HG03378 (cell line): Measurements from ENCODE around the gene STRIP1.
"Not testable (repeated sequence)": the region's sequence is repeated elsewhere in the genome, so short reads cannot be mapped to it uniquely, and the experiment has no call there.

Source experiments
- ATAC-seq: cut with Tn5 transposase; IDR thresholded peaks from one replicate; pipeline ENCODE4 v1.9.1; 2021; ENCODE audit warnings: mild to moderate bottlenecking, moderate library complexity; ENCODE audit not compliant: unreplicated experiment

The STRIP1 gene

DNA sequence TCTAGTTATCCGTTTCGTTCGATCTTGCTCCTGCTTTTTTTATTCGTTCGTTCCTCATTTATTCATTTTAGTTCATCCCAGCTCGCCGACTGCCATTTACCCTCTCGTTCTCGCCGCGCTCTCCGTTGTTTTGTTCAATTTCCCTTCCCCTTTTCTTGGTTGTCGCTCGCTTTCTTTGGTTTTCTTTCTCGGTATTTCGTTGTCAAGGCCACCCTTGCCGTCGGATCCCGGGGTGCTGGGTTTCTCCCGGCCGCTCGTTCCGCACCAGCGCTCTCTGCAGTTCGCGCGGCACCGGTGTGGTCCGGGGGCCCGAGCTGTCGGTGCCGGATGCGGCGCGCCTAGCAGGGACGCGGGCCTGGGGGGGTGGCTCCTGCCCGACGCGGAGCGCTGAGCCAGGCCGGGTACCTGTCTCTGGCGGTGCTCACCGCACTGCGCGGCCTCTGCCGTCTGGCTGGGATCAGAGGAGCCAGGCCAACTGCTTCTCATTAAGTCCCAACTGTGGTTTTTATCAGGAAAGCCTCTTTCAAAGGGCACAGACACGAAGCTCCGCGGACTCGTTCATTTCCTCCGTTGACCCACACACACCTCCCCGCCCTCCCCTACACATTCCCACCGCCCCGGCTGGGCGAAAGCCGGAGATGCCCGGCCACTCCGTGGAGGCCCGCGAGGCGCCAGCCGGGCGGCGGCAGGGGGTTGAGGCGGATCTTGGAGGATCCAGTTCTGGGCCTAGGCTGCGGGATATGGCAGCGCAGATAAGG, 34.4 kb downstream of the STRIP1 start:
- no peak for ATAC-seq

DNA sequence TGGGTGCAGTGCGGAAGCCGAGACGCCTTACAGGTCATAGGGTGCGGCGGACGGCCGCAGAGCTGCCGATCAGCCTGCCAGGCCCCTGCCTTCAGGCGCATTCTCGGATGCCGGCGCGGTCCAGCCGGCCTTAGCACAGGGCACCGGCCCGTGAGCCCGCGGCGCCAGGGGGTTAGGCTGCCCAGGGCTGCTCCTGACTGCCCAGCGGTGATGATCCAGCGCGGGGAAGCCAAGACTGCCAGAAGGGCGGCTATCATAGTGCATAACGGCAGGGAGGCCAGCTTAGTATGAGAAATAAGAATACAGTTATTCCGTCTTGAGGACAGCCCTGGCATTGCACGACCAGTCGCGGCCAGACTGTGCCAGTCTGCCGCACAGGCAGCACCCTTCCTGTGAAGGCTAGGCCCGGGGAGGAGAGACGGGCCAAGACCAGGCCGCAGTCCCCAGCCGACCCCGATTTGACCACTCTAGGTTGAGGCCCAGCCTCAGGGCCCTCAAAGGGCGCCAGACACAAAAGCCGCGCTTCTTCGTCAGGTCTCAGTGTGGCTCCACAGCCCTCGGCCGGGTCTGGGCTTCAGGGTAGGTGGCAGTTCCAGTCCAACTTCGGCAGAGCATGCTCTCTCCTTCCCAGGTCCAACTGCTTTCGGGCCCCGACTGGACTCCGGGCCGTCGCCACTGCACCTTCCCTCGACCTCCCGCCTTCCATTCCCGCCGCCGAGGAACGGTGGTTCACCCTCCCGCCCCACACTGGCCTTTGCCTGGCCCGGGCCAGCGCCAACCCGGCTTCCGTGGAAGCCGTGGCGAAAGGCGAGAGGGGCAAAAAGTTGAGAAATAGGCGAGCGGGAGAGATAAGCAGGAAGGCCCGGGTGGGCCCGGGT, 35.2 kb downstream of the STRIP1 start:
- ATAC-seq = no peak

DNA sequence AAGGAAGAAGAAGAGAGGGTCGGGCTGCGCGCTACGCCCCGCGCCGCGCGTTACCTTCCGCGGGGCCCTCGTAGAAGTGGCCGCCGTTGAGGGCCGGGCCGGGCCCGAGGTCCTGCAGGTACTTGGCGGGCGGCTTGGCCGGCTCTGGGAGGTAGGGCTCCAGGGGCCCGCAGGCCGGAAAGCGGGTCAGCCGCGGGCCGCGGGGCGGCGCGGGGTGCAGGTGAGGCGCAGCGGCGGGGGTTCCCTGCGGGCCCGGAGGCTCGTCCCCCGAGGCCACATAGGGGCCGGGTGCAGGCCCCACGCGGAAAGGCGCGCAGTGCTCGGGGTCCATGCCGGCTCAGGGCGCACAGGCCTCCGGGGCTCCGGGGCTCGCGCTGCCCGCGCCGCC, 35.9 kb downstream of the STRIP1 start:
- no peak for ATAC-seq

DNA sequence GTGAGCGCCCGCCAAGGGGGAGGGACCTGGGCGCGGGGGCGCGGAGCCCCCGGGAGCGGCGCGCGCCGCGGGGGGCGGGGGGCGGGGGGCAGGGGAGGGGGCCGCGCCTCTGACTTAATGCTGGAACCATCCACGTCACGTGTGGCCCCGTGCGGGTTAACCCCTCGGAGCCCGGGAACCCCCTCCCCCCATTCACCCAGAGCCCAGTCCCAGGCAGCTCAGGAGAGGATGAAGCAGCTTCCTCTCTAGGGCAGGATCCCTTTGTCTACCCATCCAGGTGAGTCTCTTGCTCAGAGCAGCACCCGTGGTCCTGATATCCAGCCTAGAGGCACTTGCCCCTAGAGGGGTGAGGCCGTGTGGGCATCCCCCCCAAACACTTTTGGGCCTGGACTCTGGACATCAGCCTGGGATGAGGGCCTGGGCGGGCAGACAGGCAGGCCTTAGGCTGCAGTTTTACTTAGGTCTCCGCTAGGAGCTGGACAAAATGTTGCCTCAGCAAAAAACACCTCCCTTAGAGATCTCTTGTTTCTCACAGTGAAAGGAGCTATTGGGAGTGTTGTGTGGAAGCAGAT, 36.3 kb downstream of the STRIP1 start, which contains the start of gene ALX3:
TSS of gene ALX3 (minus strand) at position 2 of the 572 bp plus-strand sequence. CDS start 60 bp downstream, outside the sequence.
- ATAC-seq = no peak

DNA sequence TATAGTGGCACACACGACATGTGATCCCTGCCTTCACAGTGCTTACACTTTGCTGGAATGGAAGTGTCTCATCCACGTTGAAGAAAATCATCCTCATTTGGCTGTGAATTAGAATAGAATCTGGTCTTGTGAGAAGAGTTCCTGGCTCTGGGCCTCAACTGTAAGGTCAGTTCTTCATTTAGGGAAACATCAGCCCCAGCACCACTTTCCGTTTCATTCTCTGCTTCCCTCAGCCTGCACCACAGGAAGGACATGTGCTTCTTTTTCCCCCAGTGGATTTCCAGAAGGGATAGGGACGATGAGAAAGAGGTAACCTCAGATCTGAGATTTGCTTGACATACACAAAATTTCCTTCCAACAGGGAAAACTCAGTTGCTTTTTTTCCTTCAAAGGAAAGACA, 39.7 kb downstream of the STRIP1 start:
- ATAC-seq = no peak

DNA sequence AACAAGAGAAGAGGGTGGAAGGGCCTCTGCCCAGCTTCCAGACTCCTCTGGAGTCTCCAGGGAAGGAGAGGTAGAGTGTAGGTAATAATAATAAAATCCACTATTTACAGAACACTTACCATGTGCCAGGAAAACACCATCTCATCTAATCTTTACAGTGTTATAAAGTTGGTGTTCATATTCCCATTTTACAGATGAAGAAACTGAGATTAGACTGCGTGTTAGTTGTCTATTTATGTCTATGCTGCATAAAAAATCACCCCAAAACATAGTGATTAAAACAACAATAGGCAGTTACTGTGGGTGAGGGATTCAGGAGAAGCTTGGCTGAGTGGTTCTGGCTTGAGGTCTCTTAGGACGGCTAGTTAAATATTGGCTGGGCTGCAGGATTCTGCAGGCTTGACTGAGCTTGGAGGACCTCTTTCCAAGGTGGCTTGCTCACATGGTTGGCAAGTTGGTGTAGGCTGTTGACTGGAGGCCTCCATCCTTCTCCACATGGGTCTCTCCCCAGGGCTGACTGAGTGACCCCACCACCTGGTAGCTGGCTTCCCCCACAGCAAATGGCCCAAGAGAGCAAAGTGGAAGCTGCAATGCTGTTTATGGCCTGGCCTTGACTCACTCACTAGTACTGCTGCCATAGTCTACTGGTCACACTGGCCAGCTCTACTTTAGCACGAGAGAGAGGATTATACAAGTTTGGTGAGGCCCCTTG, 42.5 kb downstream of the STRIP1 start:
- no peak for ATAC-seq

DNA sequence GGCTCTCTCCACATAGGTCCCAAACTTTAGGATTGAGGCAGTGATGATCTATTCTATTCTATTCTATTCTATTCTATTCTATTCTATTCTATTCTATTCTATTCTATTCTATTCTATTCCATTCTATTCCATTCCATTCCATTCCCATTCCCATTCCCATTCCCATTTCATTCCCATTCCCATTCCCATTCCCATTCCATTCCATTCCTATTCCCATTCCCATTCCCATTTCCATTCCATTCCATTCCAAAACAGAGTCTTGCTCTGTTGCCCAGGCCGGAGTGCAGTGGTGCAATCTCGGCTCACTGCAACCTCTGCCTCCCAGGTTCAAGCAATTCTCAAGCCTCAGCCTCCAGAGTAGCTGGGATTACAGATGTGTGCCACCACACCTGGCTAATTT, 45.6 kb downstream of the STRIP1 start:
- not testable (repeated sequence) for ATAC-seq

DNA sequence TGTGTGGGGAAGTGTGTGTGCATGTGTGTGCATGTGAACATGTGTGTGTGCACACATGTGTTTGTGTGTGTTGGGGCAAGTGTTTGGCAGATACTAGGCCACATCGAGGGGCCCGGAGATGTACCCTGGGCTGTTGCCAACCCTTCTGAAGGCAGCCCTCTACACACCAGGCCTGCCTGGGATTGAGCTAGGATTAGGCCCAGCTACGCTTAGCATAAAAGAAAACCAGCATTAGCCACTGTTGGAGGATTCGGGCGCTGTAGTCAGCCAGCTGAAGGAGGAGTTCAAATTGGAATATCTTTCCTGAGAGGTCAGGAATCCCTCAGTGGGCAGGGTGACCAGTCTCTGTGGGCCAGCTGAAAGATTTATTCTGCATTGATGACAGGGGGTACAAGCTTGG, 46.6 kb downstream of the STRIP1 start:
- ATAC-seq = no peak

DNA sequence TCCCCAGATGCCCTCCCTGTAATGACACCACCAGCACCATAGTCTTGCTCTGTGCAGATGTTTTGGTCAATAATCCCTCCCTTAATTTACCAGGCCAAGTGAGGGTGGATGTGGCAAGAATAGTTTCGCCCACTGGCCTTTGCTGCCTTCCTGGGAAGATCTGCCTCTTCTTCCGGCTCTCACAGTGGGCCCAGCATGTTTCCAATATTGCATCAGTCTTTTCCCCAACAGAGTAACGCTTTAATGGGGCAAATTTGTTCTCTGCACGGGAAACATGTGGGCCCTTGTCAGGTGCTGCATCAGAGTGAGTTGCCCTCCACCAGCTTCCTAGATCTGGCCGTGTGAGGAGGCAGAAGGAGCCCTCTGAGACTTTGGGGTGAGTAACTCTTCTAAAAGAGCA, 48.1 kb downstream of the STRIP1 start:
- ATAC-seq = no peak

DNA sequence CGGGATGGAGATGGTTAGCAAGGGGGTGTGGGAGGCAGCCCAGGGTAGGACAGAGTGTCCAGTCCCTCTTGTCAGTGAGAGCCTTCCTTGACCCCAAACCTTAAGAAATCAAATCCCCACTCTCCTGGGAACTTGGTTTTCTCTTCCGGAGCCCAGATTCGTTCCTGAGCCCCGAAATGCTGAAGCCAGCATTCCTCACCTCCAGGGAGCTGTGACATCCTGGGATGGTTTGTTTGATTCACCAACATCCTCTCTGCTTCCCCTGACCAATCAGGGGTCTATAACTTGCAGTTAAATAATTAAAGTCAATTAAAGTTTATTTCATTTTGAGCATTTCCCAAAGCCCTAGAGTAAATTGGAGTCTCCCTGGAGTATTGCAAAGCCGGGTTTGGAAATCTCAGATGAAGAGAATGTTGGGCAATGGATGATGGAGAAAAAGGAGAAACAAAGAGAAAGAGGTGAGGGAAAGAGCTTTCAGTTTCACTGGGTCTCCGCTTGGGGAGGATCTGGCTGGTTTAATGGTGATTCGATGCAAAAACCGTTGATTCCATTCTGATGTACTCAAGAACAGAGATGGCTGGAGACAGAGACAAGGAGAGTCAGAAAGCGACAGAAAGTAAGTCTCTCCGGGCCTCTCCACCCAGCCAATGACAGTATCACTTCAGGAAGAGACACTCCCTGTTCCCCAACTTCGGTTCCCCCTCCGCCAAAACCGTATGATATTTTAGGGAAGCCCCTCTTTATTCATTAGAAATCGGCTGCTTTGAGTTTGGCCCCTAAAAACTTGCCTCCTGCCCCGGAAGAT, 48.8 kb downstream of the STRIP1 start:
- no peak for ATAC-seq

DNA sequence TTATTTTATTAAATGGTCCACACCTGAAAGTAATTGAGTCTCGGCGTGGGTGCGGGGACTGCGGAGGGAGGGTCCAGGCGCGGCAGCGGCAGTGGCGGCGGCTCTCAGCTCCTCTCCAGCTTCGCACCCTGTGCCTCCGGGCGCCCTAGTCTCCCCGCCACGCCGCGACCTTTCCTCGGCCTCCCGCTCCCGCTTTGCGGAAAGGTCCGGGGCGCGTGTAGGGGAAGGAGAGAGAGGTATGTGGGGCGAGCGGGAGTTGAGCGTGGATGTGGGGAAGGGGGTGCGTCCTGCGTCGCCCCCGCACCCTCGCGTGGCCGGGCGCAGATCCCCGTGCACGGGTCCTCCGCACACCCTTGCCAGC, 49.4 kb downstream of the STRIP1 start:
- no peak for ATAC-seq

DNA sequence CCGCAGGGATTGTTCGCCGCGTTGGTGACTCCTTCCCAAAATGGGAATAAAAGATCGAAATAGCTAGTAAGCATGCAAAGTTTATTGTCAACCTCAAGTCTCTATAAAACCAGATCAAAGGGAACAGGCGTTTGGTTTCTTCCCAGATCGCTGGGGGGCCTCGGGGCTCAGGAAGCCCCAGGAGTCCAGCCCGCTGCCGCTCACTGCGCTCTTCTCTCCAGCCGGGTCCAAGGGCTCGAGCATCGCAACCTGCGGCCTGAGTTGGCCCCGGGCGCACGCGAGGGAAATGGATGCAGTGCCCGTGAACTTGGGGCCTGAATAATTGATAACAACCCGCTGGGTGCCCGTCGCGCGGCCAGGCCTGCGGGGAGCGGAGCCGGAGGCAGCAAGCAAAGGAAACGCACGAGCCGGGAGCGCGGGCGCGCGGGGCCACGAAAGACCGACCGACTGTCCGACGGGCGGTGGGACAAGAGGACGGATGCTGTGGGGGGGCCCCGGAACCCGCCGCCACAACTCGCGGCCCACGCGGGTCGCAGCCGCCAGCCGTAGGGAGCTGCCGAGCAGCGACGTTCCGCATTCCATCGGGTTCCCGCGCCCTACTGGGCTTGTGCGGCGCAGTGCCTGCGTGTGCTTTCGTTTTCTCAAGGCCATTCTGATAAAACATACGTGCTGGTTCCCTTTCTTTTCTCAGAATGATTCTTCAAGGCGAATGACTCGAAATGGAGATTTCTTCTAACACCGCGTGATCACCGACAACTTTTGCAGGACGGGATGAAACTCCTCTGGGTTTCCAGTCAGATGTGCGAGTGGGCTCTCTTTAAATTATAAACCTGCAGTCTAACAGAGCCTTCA, 50.0 kb downstream of the STRIP1 start:
- no peak for ATAC-seq

DNA sequence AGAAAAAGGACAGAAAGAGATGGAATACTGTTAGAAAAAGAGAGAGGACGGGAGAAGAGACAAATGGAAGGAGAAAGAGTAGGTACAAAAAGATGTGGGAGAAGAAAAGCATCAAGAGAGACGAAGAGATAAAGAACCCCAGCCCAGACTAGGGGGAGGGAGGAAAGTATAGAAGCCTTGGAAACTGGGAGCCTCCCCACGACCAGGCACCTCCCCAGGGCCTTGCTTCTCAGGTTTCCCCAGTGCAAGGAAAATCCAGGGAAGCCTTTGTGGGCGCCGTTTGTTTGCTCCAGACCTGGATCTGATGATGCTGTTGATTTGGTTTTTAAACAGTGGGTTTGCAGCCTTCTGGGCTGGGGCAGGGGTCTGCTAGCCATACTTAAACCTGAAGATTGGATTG, 51.2 kb downstream of the STRIP1 start:
- ATAC-seq = no peak

DNA sequence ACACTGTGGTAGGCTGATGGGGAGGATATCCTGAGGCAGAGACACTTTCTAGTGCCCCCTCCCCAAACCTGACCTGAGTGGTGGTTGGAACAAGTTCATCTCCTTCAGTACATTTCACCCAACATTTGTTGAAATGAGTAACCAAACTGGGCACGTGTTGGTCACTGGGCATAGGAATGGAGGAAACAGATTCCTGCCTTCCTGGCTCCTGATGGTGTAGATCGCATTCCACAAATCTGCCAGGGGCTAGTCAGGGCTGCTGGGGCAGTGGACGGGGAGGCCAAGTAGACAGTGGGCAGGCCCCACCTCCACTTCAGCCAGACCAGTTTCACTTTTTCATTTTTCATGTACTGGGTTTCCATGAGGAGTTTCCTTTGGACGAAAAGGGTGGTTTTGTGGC, 52.5 kb downstream of the STRIP1 start:
- no peak for ATAC-seq

DNA sequence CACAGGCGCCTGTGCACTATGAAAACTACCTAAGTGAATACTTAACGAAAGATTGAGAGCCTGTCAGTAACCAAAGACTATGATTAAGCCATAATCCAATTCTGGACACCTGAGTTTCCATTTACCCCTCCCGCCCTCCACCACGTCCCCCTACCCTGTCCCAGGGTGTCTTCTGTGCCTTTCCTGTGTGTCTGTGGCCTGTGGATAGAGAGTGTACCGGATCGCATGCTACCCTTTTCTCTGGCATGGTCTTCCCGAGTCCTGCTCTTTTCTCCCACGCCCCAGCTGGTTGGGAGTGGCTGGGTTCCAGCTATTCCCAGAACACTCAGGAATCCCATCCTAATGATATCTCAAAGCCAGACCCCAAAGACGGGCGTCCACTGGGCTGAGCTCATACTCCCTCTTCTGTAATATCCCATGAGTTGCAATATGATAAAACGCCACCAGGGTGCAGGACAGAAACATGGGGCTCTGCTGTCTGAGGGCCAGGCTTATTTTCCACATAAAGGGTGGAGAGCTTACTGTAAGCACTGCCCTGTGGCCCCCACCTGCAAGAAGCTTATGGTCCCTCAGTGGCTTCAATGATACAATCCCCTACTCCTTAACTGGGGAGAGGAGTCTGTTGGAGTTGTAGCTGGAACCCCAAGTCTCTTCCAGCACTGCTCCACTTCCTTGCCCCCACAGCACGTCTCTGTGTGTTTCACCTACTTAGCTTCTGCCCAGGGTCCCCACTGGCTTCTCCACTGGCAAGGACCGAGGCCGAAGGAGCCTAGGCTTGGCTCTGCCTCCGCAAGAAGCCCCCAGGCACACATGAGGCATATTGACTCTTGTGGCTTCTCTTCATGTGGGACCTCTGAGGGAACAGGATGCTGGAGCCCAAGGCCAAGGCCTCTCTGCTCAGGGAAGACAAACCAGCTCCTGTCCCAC, 53.7 kb downstream of the STRIP1 start:
- ATAC-seq = no peak

DNA sequence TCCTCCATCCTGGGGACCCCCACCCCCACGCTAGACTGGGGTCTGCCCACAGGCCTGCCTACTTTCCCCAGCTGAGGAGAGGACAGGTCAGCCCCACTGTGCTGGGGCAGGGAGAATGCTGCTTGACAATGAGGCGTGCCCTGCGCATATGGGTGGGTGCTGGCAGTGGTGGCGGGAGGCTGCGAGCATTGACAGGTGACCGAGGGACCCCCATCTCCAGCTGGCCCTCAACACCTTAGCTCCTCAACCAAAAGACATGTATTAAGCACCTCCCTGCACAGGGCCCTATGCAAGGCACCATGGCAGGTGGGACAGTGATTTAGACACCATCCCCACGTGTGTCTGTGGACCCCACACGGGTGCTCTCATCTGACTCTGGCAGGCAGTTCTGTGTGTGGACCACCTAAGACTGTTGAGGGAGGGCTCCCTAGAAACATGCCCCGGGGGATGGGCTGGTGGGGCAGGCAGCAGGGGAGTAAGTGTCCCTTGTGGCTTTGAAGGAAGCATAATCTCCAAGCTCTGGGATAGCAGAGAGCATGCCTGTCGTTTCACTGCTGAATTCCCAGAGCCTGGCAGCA, 54.4 kb downstream of the STRIP1 start:
- ATAC-seq = no peak

DNA sequence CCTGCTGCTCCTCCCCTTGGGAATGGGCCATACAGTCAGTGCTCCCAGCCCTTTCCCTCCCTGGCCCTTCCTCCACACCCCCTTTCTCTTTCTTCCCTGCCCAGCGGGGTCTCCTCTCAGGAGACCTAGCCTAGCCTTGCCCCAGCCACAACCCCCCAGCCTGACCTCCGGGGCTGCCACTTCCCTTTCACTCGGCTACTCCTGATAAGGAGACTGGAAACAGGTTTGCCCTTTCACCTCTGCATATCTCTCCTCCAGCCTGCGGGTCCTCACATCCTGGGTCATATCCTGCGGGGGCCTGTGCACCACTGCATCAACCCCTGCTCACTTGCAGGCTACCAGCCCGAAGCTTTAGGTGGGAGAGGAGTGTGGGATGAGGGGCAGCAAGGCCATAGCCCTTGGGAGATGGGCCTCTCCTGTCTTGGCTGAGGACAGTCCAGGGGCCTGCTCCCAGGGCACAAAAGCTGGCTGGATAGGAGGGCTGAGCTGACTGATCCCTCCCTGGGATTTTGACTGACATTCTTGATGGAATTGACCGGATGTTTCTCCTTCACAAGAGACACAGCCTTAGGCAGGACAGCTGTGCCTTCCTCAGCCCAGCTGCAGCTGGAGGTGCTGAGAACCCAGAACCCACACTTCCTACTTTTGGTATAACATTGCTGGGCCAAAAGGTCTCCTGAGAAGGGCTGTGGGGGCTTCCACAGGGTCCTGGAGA, 55.3 kb downstream of the STRIP1 start:
- no peak for ATAC-seq
